ENCODE results near the gene NCR3LG1.

DNA sequence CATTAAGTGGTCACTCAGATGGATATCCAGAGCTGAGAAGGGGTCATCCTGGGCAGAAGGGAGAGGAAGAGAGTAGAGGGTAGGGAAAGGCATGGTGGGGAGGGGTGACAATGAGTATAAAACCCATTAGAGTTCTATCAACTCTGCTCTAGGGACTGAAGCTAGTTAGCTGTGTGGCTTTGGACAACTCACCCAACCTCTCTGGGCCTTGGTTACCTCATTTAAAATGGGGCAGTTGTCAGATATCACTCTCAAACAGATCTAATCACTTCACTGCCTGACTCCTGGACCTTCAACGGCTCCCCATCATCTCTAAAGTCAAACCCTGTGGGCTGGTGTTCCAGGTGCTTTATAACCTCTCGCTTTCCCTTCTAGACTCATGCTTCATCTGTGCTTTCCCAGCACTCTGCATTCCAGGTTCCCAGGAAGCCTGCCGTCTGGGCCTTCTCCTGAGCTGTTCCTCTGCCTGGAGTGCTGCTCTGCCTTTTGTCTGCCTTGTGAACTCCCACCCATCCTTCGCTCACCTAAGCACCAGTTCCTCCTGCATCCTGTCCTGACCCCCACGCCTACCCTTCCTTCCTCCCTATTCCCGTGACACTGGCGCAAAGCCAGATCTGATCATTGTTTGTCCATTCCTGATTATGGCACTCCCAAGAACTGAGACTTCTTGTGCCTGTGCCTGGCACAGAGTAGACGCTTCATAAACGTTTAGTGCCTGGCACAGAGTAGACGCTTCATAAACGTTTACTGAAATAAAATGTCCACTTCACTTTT is 59.2 kb downstream of the NCR3LG1 start:
- TF ChIP-seq POLR2AphosphoS5 (IDR thresholded peaks at IDR 0.05; ENCODE audit: low read depth, low read length) (no peak), POLR2A (IDR thresholded peaks at IDR 0.05; ENCODE audit: low read depth, low read length) (no peak), TAF1 (IDR thresholded peaks at IDR 0.05; ENCODE audit: low read depth, low read length) (no peak), SPI1 (IDR thresholded peaks at IDR 0.05; ENCODE audit: low read depth, low read length) (no peak)

Measured in GM12891 (cell line).